CD4-positive, alpha-beta T cell treated with Interleukin-6 at 100 ng/mL for 8 hours (primary cell): ENCODE measurements around the gene RAB8A.
"Not testable (repeated sequence)": the region's sequence is repeated elsewhere in the genome, so short reads cannot be mapped to it uniquely, and the experiment has no call there.

Source experiments
- DNase-seq: peaks from one replicate; pipeline ENCODE4 v3.0.0-alpha.2; 2020; ENCODE audit warnings: mixed read lengths, low spot score

The RAB8A gene

DNA sequence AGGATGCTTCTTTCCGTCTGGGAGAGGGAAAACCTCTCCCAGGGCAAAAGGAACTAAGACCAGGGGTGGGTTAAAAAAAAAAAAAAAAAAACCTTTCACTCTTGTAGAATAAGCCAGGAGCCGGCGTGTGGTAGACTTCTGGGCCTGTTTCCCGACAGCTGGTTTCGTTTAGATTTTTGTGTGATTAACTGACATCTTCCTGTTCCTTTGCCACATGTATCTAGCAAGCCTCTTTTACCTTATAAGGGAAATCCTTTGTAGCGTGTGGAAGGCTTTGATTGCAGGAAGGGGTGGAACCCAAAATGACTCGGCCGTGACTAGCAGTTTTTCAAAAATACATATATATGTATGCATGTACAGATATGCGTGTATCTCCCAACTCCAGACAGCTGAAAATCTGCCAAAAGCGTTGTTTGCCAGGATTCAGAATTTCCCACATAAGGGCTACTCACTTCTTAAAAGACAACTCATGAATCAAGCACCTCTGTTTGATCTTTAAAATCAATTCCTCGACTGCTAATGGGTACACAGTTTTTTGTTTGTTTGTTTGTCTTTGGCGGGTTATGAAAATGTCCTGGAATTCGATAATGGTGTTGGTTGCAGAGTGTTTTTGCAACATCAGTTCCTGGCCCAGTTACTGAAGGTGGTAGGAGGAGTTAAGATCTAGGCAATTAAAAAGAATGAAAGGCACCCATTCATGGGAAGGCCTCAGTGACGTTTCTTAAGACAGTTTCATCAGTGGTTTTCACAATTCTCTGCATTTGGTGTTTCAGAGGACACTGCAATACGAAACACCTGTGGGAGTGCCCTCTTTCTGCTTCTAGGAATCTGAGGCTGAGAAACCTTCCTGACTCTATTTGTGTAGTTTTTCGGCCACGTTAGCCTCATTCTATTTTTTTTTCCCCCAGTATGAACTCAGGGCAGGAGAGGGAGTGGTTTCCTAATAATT is 32.7 kb upstream of the RAB8A start:
- peak; percentile 88 for DNase-seq

DNA sequence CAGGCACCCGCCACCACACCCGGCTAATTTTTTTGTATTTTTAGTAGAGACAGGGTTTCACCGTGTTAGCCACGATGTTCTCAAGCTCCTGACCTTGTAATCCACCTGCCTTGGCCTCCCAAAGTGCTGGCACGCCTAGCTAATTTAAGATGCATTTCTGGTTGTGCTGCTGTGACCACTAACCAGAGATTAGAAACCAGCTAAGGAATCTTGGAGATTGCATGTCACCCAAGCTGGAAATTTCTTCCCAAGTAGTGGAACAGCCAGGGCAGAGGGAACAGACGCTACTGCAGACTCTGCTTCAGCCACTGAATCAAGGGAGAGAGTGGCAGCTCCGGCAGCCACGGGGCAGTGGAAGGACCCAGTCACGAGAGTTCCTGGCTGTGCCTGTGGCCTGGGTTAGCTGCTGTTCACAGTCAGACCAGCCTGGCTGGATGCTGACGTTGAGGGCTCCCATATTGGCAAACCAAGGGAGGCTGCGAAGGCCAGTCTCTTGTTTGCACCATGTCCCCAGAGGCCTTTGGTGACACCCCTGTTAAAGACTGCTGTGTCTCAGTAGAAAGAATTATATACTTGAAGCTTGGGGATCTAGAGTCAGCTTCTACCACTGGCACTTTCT is 27.5 kb upstream of the RAB8A start:
- no peak for DNase-seq

DNA sequence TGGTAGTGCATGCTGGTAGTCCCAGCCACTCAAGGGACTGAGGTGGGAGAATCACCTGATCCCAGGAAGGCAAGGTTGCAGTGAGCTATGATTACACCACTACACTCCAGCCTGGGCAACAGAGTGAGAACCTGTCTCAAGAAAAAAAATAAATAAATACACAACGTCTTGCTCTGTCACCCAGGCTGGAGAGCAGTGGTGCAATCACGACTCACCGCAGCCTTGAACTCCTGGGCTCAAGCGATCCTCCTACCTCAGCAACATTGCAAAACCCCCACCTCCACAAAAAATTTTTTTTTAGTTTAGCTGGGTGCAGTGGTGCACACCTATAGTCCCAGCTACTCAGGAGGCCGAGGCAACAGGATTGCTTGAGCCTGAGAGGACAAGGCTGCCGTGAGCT is 26.6 kb upstream of the RAB8A start:
- no peak for DNase-seq

DNA sequence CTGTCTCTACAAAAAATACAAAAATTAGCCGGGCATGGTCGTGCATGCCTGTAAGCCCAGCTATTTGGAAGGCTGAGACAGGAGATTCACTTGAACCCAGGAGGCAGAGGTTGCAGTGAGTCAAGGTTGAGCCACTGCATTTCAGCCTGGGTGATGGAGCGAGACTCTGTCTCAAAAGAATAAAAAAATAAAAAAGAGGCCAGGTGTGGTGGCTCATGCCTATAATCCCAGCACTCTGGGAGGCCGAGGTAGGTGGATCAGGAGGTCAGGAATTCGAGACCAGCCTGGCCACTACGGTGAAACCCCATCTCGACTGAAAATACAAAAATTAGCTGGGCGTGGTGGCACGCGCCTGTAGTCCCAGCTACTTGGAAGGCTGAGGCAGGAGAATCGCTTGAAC is 24.3 kb upstream of the RAB8A start:
- not testable (repeated sequence) for DNase-seq

DNA sequence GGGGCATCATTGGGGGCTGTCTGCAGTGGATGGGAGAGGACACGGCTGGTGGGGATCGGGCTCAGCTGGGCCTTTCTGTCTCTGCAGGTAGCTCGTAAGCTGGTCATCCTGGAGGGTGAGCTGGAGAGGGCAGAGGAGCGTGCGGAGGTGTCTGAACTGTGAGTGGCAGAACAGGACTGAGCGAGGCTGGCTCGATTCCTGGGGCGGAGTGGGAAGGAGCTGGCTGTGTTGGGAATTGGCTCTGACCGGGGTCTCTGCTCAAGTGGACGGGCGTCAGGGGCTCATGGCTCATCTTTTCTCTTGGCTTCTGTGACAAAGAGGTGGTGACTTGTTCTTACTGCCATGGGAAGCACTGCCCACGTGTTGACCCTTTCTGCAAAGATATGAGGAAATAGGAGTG is 23.7 kb upstream of the RAB8A start:
- DNase-seq: no peak

DNA sequence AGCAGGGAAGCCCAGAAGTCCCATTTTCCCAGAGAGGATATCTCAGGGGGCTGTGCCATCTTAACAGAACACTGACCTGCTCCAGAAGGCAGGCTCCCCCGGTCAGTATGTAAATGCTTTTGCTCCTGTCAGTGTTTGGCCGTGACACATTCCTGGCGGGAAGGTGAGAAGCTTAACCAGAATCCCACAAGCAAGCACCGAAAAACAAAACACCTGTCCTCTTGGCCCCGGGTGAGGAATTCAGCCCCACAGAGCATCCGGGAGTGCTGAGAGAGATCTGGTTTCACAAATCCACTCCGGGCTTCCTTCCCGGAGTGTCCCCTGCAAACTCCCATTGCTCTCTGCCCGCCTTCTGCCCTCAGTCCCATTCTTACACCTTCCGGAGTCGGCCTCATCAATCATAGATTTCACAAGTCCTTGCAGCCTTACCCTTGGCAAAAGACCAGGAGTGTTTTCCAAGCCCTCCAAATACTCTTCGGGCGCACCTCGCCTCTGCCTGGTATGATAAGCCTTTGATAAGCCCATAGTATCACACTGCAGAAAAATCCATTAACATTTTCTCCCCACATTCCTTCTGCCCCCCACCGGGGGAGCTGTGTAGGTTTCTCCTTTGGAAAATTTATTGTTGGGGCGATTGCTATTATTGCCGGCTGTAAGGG is 23.2 kb upstream of the RAB8A start:
- DNase-seq: no peak

DNA sequence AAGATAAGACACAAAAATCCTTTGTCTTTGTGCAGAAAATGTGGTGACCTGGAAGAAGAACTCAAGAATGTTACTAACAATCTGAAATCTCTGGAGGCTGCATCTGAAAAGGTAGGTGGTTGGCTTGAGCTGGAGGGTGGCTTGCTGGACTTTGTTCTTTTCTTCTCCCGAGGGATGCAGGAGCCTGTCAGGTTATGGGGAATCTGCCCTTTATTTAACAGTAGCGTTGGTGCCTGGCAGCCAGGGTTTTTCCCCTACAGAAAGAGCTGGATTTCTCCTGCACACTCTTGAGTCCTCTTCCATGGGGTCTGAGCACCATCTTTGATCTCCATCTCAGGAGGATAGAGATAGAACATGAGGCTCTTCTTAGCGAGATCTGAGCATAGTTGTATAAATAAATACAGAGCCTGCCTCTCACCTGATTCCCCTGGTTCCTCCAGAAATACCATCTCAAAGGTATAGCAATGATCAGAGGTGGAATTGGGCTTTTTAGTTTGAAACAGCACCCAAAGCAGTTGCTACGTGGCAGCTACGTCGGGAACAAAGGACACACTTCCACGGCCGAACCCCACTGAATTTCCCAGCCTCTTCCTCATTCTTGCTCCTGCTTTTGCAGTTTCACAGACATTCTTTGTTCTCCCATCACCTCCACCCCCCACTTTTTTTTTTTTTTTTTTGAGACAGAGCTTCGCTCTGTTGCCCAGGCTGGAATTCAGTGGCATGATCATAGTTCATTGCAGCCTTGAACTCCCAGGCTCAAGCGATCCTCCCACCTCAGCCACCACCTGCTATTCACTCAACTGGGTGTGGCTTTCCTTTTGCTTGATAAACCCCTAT is 22.5 kb upstream of the RAB8A start:
- no peak for DNase-seq

DNA sequence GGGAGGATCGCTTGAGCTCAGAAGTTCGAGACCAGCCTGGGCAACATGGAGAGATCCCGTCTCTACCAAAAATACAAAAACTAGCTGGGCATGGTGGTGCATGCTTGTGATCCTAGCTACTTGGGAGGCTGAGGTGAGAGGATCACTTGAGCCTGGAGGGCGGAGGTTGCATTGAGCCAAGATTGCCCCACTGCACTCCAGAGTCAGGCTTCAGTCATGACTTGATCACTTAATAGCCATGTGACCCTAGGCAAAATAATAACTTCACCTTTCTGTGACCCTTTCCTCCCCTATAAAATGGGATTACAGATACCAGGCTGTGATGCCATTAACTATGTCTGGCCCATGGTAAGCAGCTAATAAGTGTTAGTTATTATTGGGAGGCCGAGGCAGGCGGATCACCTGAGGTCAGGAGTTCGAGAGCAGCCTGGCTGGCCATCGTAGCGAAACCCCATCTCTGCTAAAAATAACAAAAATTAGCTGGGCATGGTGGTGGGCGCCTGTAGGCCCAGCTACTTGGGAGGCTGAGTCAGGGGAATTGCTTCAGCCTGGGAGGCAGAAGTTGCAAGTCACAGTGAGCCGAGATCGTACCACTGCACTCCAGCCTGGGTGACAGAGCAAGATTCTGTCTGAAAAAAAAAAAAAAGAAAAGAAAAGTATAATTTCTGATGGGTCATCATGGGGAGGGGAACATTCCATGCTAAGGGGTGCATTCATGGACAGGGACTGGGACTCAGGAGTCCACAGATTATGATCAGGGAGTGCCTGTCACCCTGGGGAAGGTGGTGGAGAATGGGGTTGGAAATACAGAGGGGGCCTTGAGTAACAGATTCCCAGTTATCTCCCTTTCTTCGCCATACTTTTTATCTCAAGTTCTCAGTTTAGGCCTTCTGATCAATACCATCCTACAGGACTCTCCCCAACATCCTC is 19.9 kb upstream of the RAB8A start:
- DNase-seq: no peak

DNA sequence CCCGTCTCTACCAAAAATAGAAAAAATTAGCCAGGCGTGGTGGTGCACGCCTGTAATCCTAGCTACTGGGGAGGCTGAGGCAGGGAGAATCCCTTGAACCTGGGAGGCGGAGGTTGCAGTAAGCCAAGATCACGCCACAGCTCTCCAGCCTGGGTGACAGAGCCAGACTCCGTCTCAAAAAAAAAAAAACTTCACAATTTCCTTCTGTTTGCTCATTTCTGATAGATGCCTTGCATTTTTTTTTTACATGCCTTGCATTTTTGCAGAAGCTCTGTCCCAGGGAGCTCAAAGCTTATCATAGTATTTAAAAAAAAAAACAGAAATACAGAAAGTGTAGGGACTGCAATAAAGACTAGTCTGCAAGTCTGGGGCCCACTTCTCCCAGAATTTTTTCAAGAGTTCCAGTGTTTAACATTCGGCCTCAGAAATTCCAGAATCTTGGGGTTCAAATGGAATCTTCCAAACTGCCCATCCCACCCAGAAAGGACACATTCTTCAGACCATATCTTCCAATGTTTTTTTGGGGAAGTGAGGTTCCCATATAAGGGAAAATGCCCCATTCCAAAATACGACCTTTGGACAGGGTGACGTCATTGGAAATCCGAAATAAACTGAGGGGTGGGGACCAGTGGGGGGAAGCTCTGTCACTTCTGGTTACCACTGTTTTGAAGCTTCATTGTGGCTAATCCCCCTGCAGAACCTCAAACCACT is 17.2 kb upstream of the RAB8A start:
- no peak for DNase-seq

DNA sequence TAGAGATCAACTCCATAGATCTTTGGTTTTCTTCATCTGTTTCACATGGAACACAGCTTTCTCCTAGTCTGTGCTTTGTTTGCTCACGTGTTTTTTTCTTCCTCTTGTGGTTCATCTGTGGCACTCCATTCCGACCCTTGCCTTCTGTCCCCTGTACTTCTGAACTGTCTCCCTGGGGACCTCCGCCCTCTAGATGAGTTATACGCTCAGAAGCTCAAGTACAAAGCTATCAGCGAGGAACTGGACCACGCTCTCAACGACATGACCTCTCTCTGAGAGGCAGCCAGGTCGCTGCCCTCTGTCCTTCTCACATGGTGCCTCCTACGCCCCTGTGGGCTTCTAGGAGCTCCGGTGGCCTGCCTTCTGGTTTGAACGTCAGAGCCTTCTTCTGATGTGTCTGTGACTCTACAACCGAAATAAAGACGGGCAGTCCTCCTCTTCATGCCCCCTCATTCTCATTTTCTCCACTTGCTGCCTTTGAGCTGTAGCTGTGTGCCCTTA is 16.6 kb upstream of the RAB8A start:
- DNase-seq: no peak

DNA sequence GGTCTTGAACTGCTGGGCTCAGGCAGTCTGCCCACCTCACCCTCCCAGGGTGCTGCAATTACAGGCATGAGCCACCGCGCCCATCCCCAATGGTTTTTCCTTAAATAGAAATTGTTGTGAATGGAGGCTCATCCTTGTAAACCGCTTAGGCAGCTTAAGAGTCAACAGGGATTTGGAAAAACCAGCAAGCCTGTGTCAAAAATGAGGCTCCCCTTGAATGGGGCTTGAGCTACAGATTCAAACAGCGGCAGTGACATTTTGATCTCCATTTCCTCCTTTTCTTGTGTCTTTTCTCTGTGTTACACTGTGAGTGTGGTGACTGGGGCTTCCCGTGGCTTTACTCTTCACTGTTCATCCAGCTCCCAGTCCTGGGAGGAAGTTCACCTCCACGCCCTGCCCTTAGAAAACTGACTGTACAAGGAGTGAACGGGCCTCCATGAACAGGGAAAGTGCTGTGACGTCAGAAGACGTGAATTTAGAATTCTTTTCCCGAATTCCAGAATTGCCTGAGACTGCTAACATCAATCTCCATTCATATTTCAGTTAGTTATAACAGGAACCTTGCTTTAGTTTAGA is 15.3 kb upstream of the RAB8A start:
- no peak for DNase-seq

DNA sequence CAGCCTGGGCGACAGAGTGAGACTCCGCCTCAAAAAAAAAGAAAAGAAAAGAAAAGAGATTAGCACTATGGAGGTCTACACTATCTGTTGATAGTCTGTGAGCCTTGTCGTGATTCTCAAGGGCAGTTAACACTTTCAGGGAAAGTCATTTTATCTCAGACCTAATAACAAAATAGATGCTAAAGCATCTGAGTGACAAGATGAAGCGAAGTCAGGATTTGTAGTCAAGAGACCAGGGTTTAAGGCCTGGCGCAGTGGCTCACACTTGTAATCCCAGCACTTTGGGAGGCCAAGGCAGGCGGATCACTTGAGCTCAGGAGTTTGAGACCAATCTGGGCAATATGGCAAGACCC is 13.3 kb upstream of the RAB8A start:
- DNase-seq: no peak

DNA sequence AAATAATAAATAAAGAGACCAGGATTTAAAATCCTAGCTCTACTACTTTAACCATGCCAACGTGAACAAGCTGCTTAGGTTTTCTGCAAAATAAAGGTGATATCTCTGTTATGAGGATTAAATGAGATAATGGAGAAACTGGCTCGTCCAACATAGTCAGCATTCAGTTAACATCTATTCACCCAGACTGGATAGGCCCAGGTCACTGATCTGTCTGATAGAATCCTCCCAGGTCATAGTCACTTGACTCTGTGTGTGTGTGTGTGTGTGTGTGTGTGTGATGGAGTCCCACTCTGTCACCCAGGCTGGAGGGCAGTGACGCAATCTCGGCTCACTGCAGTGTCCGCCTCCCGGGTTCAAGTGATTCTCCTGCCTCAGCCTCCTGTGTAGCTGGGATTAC is 12.9 kb upstream of the RAB8A start:
- no peak for DNase-seq

DNA sequence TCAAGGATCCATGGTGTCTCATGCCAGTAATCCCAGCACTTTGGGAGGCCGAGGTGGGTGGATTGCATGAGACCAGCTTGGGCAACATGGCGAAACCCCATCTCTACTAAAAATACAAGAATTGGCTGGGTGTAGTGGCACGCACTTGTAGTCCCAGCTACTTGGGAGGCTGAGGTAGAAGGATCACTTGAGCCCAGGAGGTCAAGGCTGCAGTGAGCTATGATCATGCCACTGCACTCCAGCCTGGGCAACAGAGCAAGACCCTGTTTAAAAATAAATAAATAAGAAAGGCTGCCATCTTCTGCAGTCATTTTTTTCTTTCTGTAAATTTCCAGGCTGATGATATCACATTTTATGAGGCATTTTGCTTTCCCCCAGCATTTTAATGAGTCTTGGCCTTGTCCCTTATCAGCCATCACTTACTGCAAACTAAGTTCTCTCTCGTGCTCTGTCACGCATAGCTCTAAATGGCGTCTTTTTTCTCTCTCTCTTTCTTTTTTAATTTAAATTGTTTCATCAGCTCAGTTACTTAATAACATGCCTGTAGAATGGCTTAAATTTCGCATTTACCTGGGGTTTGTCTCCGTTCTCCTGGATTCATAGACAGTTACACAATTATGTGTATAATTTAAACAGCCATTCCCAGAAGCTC is 12.2 kb upstream of the RAB8A start:
- DNase-seq: not testable (repeated sequence)

DNA sequence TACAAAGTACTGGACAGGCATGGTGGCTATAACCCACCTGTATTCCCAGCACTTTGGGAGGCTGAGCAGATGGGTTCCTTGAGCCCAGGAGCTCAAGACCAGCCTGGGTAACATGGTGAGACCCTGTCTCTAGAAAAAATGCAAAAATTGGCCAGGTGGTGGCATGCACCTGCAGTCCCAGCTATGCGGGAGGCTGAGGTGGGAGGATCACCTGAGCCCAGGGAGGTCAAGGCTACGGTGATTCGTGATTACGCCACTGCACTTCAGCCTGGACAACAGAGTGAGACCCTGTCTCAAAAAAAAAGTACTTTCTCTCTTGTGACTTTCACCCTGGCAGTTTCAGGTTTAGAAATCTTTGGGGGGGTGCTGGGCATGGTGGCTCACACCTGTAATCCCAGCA is 11.2 kb upstream of the RAB8A start:
- no peak for DNase-seq

DNA sequence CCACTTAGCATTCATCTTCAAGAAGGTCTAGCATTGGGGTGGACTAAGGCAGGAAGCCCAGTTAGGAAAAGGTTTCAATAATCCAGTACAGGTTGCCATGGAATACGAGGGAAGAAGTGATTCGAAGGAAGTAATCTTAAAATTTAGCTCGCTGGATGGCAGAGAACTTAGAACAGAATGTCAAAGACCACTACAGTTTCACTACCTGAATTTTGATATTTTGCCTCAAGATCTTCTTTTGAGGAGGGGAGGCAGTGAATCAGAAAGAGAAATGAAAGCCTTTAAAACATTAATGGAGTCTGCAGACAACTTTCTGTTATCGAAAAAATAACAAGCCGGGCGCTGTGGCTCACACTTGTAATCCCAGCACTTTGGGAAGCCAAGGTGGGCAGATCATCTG is 7.0 kb upstream of the RAB8A start:
- DNase-seq: no peak

DNA sequence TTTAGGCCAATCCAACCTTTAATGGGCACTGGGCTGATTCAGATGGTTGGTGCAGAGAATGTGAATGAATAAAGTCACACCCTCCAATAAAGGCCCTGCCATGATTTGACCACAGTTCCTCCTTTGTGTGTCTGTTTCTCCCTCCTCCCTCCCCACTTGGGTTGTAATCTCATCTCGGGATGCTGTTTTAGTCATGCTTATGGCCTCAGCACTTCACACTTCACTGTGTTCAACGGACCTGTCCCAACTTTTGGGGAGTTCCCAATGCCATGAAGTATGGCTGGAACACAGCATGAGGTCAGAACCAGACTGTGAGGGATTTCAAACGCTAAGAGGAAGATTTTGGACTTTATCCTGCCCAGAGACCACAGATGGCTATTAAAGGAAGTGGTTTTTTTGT is 5.6 kb upstream of the RAB8A start:
- DNase-seq: no peak

DNA sequence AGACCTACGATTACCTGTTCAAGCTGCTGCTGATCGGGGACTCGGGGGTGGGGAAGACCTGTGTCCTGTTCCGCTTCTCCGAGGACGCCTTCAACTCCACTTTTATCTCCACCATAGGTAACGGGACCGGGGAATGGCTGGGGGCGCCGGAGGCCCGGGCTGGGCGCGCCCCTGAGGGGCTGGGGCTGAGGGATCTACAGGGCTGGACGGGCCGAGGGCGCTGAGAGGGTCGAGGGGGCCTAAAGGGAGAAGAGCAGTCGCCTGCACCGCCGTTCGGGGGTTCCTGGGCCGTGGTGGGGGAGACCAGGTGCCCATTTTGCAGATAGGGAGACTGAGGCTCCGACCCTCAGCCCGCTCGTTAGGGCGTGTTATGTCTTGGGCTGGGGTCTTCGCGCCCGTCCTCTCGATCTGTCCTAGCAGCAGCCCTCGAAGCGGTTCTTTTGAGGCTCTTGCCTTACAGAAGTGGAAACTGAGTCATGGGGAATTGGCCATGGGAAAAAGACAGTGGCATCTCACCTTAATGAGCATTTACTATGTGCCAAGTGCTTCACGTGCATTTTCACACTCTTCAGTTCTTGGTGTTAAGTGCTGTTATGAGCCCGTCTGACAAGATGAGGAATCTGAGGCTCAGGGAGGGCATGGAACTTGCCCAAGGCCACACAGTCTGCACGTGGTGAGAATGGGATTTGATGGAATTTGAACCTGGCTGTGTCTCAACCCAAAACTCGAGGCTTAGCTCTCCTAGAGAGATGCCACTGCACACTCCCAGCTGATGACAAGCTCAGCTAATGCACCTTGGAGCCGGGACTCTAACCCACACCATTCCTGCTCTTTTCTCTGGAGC is 442 bp downstream of the RAB8A start:
- DNase-seq: no peak
